ENCODE measurements around the gene C5orf63.
A peak's percentile ranks its signal among the peaks of the same experiment; 100 is the strongest.

The C5orf63 gene

GRCh38 chr5:127077366-127077765, 4.1 kb upstream of the C5orf63 start:
- Histone ChIP-seq H3K36me3 (ENCODE audit: control insufficient read depth in 2 of 2, insufficient read depth in 2 of 2, low read length in 2 of 2) (no peaks in the 10 kb centered on the region), H3K4me3 (ENCODE audit: low read length in 2 of 2) (no peak overlapping the region), H3K9me3 (ENCODE audit: control insufficient read depth in 2 of 2, low read length in 2 of 2) (no peaks in the 10 kb centered on the region), H3K27ac (ENCODE audit: low read depth in 2 of 2, low read length in 2 of 2) (peak overlapping the region in 1 of 2 donors; percentile 56), H3K4me1 (ENCODE audit: control insufficient read depth in 2 of 2, insufficient read depth in 2 of 2, low read length in 2 of 2) (peaks cover 10 to 19% of the 10 kb centered on the region in 2 donors), H3K27me3 (ENCODE audit: control insufficient read depth in 2 of 2, insufficient read depth in 2 of 2, low read length in 2 of 2) (no peaks in the 10 kb centered on the region), H3K9ac (ENCODE audit: low read depth in 1 of 2, low read length in 2 of 2) (no peak overlapping the region)

GRCh38 chr5:127076315-127077129, 3.2 kb upstream of the C5orf63 start:
- Histone ChIP-seq H3K9me3 (ENCODE audit: control insufficient read depth in 2 of 2, low read length in 2 of 2) (no peaks in the 10 kb centered on the region), H3K27me3 (ENCODE audit: control insufficient read depth in 2 of 2, insufficient read depth in 2 of 2, low read length in 2 of 2) (no peaks in the 10 kb centered on the region), H3K9ac (ENCODE audit: low read depth in 1 of 2, low read length in 2 of 2) (no peak overlapping the region), H3K27ac (ENCODE audit: low read depth in 2 of 2, low read length in 2 of 2) (peak overlapping the region; percentile 14 to 56), H3K4me3 (ENCODE audit: low read length in 2 of 2) (no peak overlapping the region), H3K36me3 (ENCODE audit: control insufficient read depth in 2 of 2, insufficient read depth in 2 of 2, low read length in 2 of 2) (no peaks in the 10 kb centered on the region), H3K4me1 (ENCODE audit: control insufficient read depth in 2 of 2, insufficient read depth in 2 of 2, low read length in 2 of 2) (peaks cover 10 to 19% of the 10 kb centered on the region in 2 donors)

- peaks cover 10 to 19% of the 10 kb centered on the region in 2 donors for H3K4me1 ChIP-seq (ENCODE audit: control insufficient read depth in 2 of 2, insufficient read depth in 2 of 2, low read length in 2 of 2)
- H3K27me3 ChIP-seq (ENCODE audit: control insufficient read depth in 2 of 2, insufficient read depth in 2 of 2, low read length in 2 of 2), result no peaks in the 10 kb centered on the region
- H3K9me3 ChIP-seq (ENCODE audit: control insufficient read depth in 2 of 2, low read length in 2 of 2), result no peaks in the 10 kb centered on the region
- H3K27ac ChIP-seq (ENCODE audit: low read depth in 2 of 2, low read length in 2 of 2), result no peak overlapping the region
- H3K9ac ChIP-seq (ENCODE audit: low read depth in 1 of 2, low read length in 2 of 2), result no peak overlapping the region
- no peaks in the 10 kb centered on the region for H3K36me3 ChIP-seq (ENCODE audit: control insufficient read depth in 2 of 2, insufficient read depth in 2 of 2, low read length in 2 of 2)
- H3K4me3 ChIP-seq (ENCODE audit: low read length in 2 of 2), result no peak overlapping the region
Observed at GRCh38 chr5:127074466-127074865, 1.2 kb upstream of the C5orf63 start.

GRCh38 chr5:127070243-127070642, 3.1 kb downstream of the C5orf63 start:
- Histone ChIP-seq H3K9ac (ENCODE audit: low read depth in 1 of 2, low read length in 2 of 2) (no peak overlapping the region), H3K4me1 (ENCODE audit: control insufficient read depth in 2 of 2, insufficient read depth in 2 of 2, low read length in 2 of 2) (peaks cover 0 to 2% of the 10 kb centered on the region in 2 donors), H3K36me3 (ENCODE audit: control insufficient read depth in 2 of 2, insufficient read depth in 2 of 2, low read length in 2 of 2) (peaks cover 0 to 3% of the 10 kb centered on the region in 2 donors), H3K27me3 (ENCODE audit: control insufficient read depth in 2 of 2, insufficient read depth in 2 of 2, low read length in 2 of 2) (no peaks in the 10 kb centered on the region), H3K9me3 (ENCODE audit: control insufficient read depth in 2 of 2, low read length in 2 of 2) (no peaks in the 10 kb centered on the region), H3K27ac (ENCODE audit: low read depth in 2 of 2, low read length in 2 of 2) (no peak overlapping the region), H3K4me3 (ENCODE audit: low read length in 2 of 2) (no peak overlapping the region)

- Histone ChIP-seq H3K27ac (ENCODE audit: low read depth in 2 of 2, low read length in 2 of 2) (no peak overlapping the region), H3K4me3 (ENCODE audit: low read length in 2 of 2) (no peak overlapping the region), H3K9ac (ENCODE audit: low read depth in 1 of 2, low read length in 2 of 2) (no peak overlapping the region), H3K36me3 (ENCODE audit: control insufficient read depth in 2 of 2, insufficient read depth in 2 of 2, low read length in 2 of 2) (peaks cover 2 to 3% of the 10 kb centered on the region in 2 donors), H3K4me1 (ENCODE audit: control insufficient read depth in 2 of 2, insufficient read depth in 2 of 2, low read length in 2 of 2) (peaks cover 0 to under 1% of the 10 kb centered on the region in 2 donors), H3K9me3 (ENCODE audit: control insufficient read depth in 2 of 2, low read length in 2 of 2) (no peaks in the 10 kb centered on the region), H3K27me3 (ENCODE audit: control insufficient read depth in 2 of 2, insufficient read depth in 2 of 2, low read length in 2 of 2) (no peaks in the 10 kb centered on the region)
Observed at GRCh38 chr5:127068493-127069214, 4.6 kb downstream of the C5orf63 start.

- H3K4me3 ChIP-seq (ENCODE audit: low read length in 2 of 2), result no peak overlapping the region
- H3K27me3 ChIP-seq (ENCODE audit: control insufficient read depth in 2 of 2, insufficient read depth in 2 of 2, low read length in 2 of 2), result no peaks in the 10 kb centered on the region
- H3K4me1 ChIP-seq (ENCODE audit: control insufficient read depth in 2 of 2, insufficient read depth in 2 of 2, low read length in 2 of 2), result peaks cover 0 to 5% of the 10 kb centered on the region in 2 donors
- H3K9me3 ChIP-seq (ENCODE audit: control insufficient read depth in 2 of 2, low read length in 2 of 2), result no peaks in the 10 kb centered on the region
- peaks cover 2 to 3% of the 10 kb centered on the region in 2 donors for H3K36me3 ChIP-seq (ENCODE audit: control insufficient read depth in 2 of 2, insufficient read depth in 2 of 2, low read length in 2 of 2)
- no peak overlapping the region for H3K27ac ChIP-seq (ENCODE audit: low read depth in 2 of 2, low read length in 2 of 2)
- H3K9ac ChIP-seq (ENCODE audit: low read depth in 1 of 2, low read length in 2 of 2), result no peak overlapping the region
Observed at GRCh38 chr5:127066721-127067120, 6.6 kb downstream of the C5orf63 start.

GRCh38 chr5:127064253-127064840, 9.0 kb downstream of the C5orf63 start:
- Histone ChIP-seq H3K27ac (ENCODE audit: low read depth in 2 of 2, low read length in 2 of 2) (no peak overlapping the region), H3K27me3 (ENCODE audit: control insufficient read depth in 2 of 2, insufficient read depth in 2 of 2, low read length in 2 of 2) (no peaks in the 10 kb centered on the region), H3K9me3 (ENCODE audit: control insufficient read depth in 2 of 2, low read length in 2 of 2) (no peaks in the 10 kb centered on the region), H3K4me1 (ENCODE audit: control insufficient read depth in 2 of 2, insufficient read depth in 2 of 2, low read length in 2 of 2) (peaks cover 0 to 10% of the 10 kb centered on the region in 2 donors), H3K4me3 (ENCODE audit: low read length in 2 of 2) (no peak overlapping the region), H3K36me3 (ENCODE audit: control insufficient read depth in 2 of 2, insufficient read depth in 2 of 2, low read length in 2 of 2) (peaks cover 2 to 3% of the 10 kb centered on the region in 2 donors), H3K9ac (ENCODE audit: low read depth in 1 of 2, low read length in 2 of 2) (no peak overlapping the region)

- peaks cover 0 to 10% of the 10 kb centered on the region in 2 donors for H3K4me1 ChIP-seq (ENCODE audit: control insufficient read depth in 2 of 2, insufficient read depth in 2 of 2, low read length in 2 of 2)
- H3K9me3 ChIP-seq (ENCODE audit: control insufficient read depth in 2 of 2, low read length in 2 of 2), result no peaks in the 10 kb centered on the region
- no peak overlapping the region for H3K9ac ChIP-seq (ENCODE audit: low read depth in 1 of 2, low read length in 2 of 2)
- H3K27ac ChIP-seq (ENCODE audit: low read depth in 2 of 2, low read length in 2 of 2), result no peak overlapping the region
- no peak overlapping the region for H3K4me3 ChIP-seq (ENCODE audit: low read length in 2 of 2)
- no peaks in the 10 kb centered on the region for H3K27me3 ChIP-seq (ENCODE audit: control insufficient read depth in 2 of 2, insufficient read depth in 2 of 2, low read length in 2 of 2)
- H3K36me3 ChIP-seq (ENCODE audit: control insufficient read depth in 2 of 2, insufficient read depth in 2 of 2, low read length in 2 of 2), result peaks cover 2 to 3% of the 10 kb centered on the region in 2 donors
Observed at GRCh38 chr5:127063257-127063913, 9.9 kb downstream of the C5orf63 start.

GRCh38 chr5:127061956-127062355, 11.3 kb downstream of the C5orf63 start:
- peaks cover 0 to 10% of the 10 kb centered on the region in 2 donors for H3K4me1 ChIP-seq (ENCODE audit: control insufficient read depth in 2 of 2, insufficient read depth in 2 of 2, low read length in 2 of 2)
- peaks cover 3 to 7% of the 10 kb centered on the region in 2 donors for H3K36me3 ChIP-seq (ENCODE audit: control insufficient read depth in 2 of 2, insufficient read depth in 2 of 2, low read length in 2 of 2)
- no peak overlapping the region for H3K27ac ChIP-seq (ENCODE audit: low read depth in 2 of 2, low read length in 2 of 2)
- no peaks in the 10 kb centered on the region for H3K9me3 ChIP-seq (ENCODE audit: control insufficient read depth in 2 of 2, low read length in 2 of 2)
- no peak overlapping the region for H3K4me3 ChIP-seq (ENCODE audit: low read length in 2 of 2)
- H3K27me3 ChIP-seq (ENCODE audit: control insufficient read depth in 2 of 2, insufficient read depth in 2 of 2, low read length in 2 of 2), result no peaks in the 10 kb centered on the region
- no peak overlapping the region for H3K9ac ChIP-seq (ENCODE audit: low read depth in 1 of 2, low read length in 2 of 2)

Data from mucosa of rectum (tissue), 2 donors.